H1 (cell line): Measurements from ENCODE around the gene EEIG2. TPM values are rescaled to one million over a fixed set of nuclear protein-coding genes. Genes with fewer than 3 reads are reported as not detected.

Experiments
- CTCF ChIA-PET: fragments of 300-600 bp; sonication (Branson Sonifier 250); formaldehyde crosslinking; loops from one replicate; lab custom pipeline; 2021; ENCODE audit not compliant: partially characterized antibody; lab: Charles Lee
- POLR2A ChIA-PET: fragments of 300-600 bp; sonication (Branson Sonifier 250); formaldehyde crosslinking; loops from one replicate; lab custom pipeline; 2021; ENCODE audit warnings: inconsistent platforms; ENCODE audit not compliant: partially characterized antibody; lab: Charles Lee
- DNase-seq, 2 experiments: peaks; one replicate each; pipeline versions ENCODE4 v3.0.0 to v3.0.0-alpha.2; 2010 to 2022; ENCODE audit warnings: low spot score in 2 of 2, low read depth in 1 of 2, mixed read lengths in 1 of 2
- FAIRE-seq: peaks from 2 replicates; lab custom pipeline; 2011; peaks lifted over from hg19 to GRCh38; lab: Jason Lieb, UNC
- H2AFZ ChIP-seq: 2 replicates; pipeline ENCODE4 v1.8.1; 2012; ENCODE audit warnings: low read length, inconsistent platforms
- H2AK5ac ChIP-seq: 2 replicates; pipeline ENCODE4 v1.6.1; 2013; ENCODE audit warnings: low read depth, low read length
- H2BK120ac ChIP-seq: replicated peaks from 2 replicates; pipeline ENCODE3; 2013; ENCODE audit warnings: low read depth, low read length, inconsistent platforms
- H2BK12ac ChIP-seq: 2 replicates; pipeline ENCODE4 v1.6.1; 2013; ENCODE audit warnings: low read depth, low read length
- H2BK15ac ChIP-seq: 2 replicates; pipeline ENCODE4 v1.6.1; 2013; ENCODE audit warnings: low read length
- H2BK20ac ChIP-seq: 2 replicates; pipeline ENCODE4 v1.6.1; 2013; ENCODE audit warnings: low read length
- H2BK5ac ChIP-seq: 2 replicates; pipeline ENCODE4 v1.6.1; 2013; ENCODE audit warnings: low read depth, low read length
- H3K14ac ChIP-seq: 2 replicates; pipeline ENCODE4 v1.6.1; 2013; ENCODE audit warnings: inconsistent platforms; ENCODE audit not compliant: insufficient read length
- H3K18ac ChIP-seq: 2 replicates; pipeline ENCODE4 v1.6.1; 2013; ENCODE audit warnings: low read length; ENCODE audit errors: extremely low read depth
- H3K23ac ChIP-seq: 2 replicates; pipeline ENCODE4 v1.6.1; 2013; ENCODE audit warnings: inconsistent platforms; ENCODE audit not compliant: insufficient read length
- H3K23me2 ChIP-seq: 2 replicates; pipeline ENCODE4 v1.6.1; 2013; ENCODE audit warnings: low read depth, low read length
- H3K27ac ChIP-seq: 2 replicates; pipeline ENCODE4 v1.6.1; 2011; ENCODE audit warnings: low read depth, low read length, inconsistent platforms
- H3K27me3 ChIP-seq, 4 experiments: replicated peaks in 1 of 4; 1 replicate in 1 of 4; 2 replicates in 3 of 4; pipeline versions ENCODE4 v1.6.1 to v1.8.1; 2011 to 2013; ENCODE audit warnings: low read length in 3 of 4, mild to moderate bottlenecking in 3 of 4, inconsistent platforms in 2 of 4, mixed read lengths in 2 of 4, moderate library complexity in 1 of 4; ENCODE audit not compliant: control insufficient read depth in 3 of 4, insufficient read depth in 3 of 4; ENCODE audit errors: extremely low read depth in 1 of 4
- H3K36me3 ChIP-seq, 4 experiments: 2 replicates each; pipeline versions ENCODE4 v1.6.1 to v1.8.1; 2011 to 2013; ENCODE audit warnings: mild to moderate bottlenecking in 4 of 4, low read length in 3 of 4, moderate library complexity in 2 of 4, control low read depth in 1 of 4, inconsistent platforms in 1 of 4; ENCODE audit not compliant: insufficient read depth in 4 of 4, control insufficient read depth in 2 of 4
- H3K4ac ChIP-seq: replicated peaks from 2 replicates; pipeline ENCODE3; 2013; ENCODE audit warnings: low read length, low read depth, mixed read lengths, inconsistent platforms; ENCODE audit not compliant: insufficient read length
- H3K4me1 ChIP-seq, 4 experiments: replicated peaks in 1 of 4; 1 replicate in 1 of 4; 2 replicates in 3 of 4; pipeline versions ENCODE4 v1.6.1 to v1.8.1; 2011 to 2013; ENCODE audit warnings: low read length in 3 of 4, inconsistent platforms in 2 of 4, mixed read lengths in 1 of 4; ENCODE audit not compliant: insufficient read depth in 4 of 4, control insufficient read depth in 3 of 4
- H3K4me2 ChIP-seq, 2 experiments: 2 replicates each; pipeline versions ENCODE4 v1.6.1 to v1.8.1; 2011 to 2013; ENCODE audit warnings: low read depth in 2 of 2, low read length in 2 of 2, control low read depth in 1 of 2, inconsistent platforms in 1 of 2, mild to moderate bottlenecking in 1 of 2; ENCODE audit not compliant: insufficient read depth in 1 of 2
- H3K4me3 ChIP-seq, 4 experiments: fragments of 200-600, 300-600 bp in 1 of 4; sonication (generic), shearing (Covaris generic), sonication (Bioruptor Twin) in 1 of 4; 2 replicates each; pipeline versions ENCODE4 v1.5.1 to v1.8.1; 2011 to 2016; ENCODE audit warnings: low read length in 4 of 4, low read depth in 3 of 4, control low read depth in 2 of 4, inconsistent platforms in 2 of 4, mild to moderate bottlenecking in 2 of 4, mixed read lengths in 1 of 4, moderate library complexity in 1 of 4; ENCODE audit not compliant: insufficient read depth in 2 of 4; ENCODE audit errors: extremely low read depth in 1 of 4
- H3K56ac ChIP-seq: replicated peaks from 2 replicates; pipeline ENCODE3; 2013; ENCODE audit warnings: low read depth, mild to moderate bottlenecking, mixed read lengths, low read length, inconsistent platforms; ENCODE audit not compliant: insufficient read length
- H3K79me1 ChIP-seq: 2 replicates; pipeline ENCODE4 v1.6.1; 2013; ENCODE audit warnings: low read depth, low read length, control low read depth
- H3K79me2 ChIP-seq, 2 experiments: 2 replicates each; pipeline versions ENCODE4 v1.6.1 to v1.8.1; 2012 to 2013; ENCODE audit warnings: low read length in 2 of 2, mild to moderate bottlenecking in 2 of 2, inconsistent platforms in 1 of 2; ENCODE audit not compliant: insufficient read depth in 2 of 2, control insufficient read depth in 1 of 2
- H3K9ac ChIP-seq, 4 experiments: replicated peaks in 1 of 4; 1 replicate in 1 of 4; 2 replicates in 3 of 4; pipeline versions ENCODE4 v1.6.1 to v1.8.1; 2011 to 2013; ENCODE audit warnings: low read depth in 3 of 4, low read length in 3 of 4, control low read depth in 2 of 4, mild to moderate bottlenecking in 2 of 4, moderate library complexity in 2 of 4, inconsistent platforms in 1 of 4; ENCODE audit errors: extremely low read depth in 1 of 4
- H3K9me3 ChIP-seq, 2 experiments: 2 replicates each; pipeline versions ENCODE4 v1.6.1 to v1.8.1; 2012 to 2013; ENCODE audit warnings: mild to moderate bottlenecking in 2 of 2, moderate library complexity in 2 of 2, control low read depth in 1 of 2, inconsistent platforms in 1 of 2, low read depth in 1 of 2, low read length in 1 of 2, mixed read lengths in 1 of 2; ENCODE audit not compliant: insufficient read depth in 2 of 2
- H4K20me1 ChIP-seq, 2 experiments: replicated peaks in 1 of 2; 2 replicates each; pipeline versions ENCODE3 to v1.8.1; 2011 to 2013; ENCODE audit warnings: inconsistent platforms in 2 of 2, low read length in 2 of 2, mild to moderate bottlenecking in 1 of 2; ENCODE audit not compliant: insufficient read depth in 2 of 2, control insufficient read depth in 1 of 2
- H4K5ac ChIP-seq: 2 replicates; pipeline ENCODE4 v1.6.1; 2013; ENCODE audit warnings: low read length, low read depth, mixed read lengths, inconsistent platforms; ENCODE audit not compliant: insufficient read length
- H4K8ac ChIP-seq: 2 replicates; pipeline ENCODE4 v1.8.0; 2013; ENCODE audit warnings: mild to moderate bottlenecking, moderate library complexity, low read length, inconsistent platforms; ENCODE audit not compliant: insufficient read depth; ENCODE audit errors: extremely low read depth
- H4K91ac ChIP-seq: replicated peaks from 2 replicates; pipeline ENCODE3; 2013; ENCODE audit warnings: low read length, mixed read lengths, inconsistent platforms; ENCODE audit not compliant: insufficient read length
- ATF2 ChIP-seq: IDR thresholded peaks from 2 replicates; pipeline ENCODE4 v1.6.1; 2012; ENCODE audit warnings: low read length, inconsistent platforms
- GTF2F1 ChIP-seq: IDR thresholded peaks from 2 replicates; pipeline ENCODE4 v1.6.1; 2012; ENCODE audit warnings: low read depth, low read length, improper control_type of control experiment, borderline replicate concordance
- HDAC6 ChIP-seq: IDR thresholded peaks from one replicate; pipeline ENCODE4 v1.7.1; 2012; ENCODE audit warnings: low read depth, mild to moderate bottlenecking, inconsistent platforms, low read length, moderate library complexity
- KDM1A ChIP-seq: fragments of 200-600, 300-600 bp; sonication (generic); IDR thresholded peaks from 2 replicates; pipeline ENCODE4 v1.7.1; 2016; ENCODE audit warnings: mild to moderate bottlenecking, low read length, borderline replicate concordance
- PHF8 ChIP-seq: fragments of 200-600 bp; sonication (generic); conservative IDR thresholded peaks from 2 replicates; pipeline ENCODE4 v1.7.1; 2012; ENCODE audit warnings: low read depth, mild to moderate bottlenecking, inconsistent platforms, low read length, moderate library complexity
- POU5F1 ChIP-seq: IDR thresholded peaks from 2 replicates; pipeline ENCODE4 v1.6.1; 2011; ENCODE audit warnings: low read depth, mild to moderate bottlenecking, low read length, moderate library complexity
- RNF2 ChIP-seq: fragments of 200-900, 300-1000 bp; sonication (generic); IDR thresholded peaks from 2 replicates; pipeline ENCODE4 v1.7.1; 2016; ENCODE audit warnings: borderline replicate concordance, low read depth, mild to moderate bottlenecking, antibody characterized with exemption, low read length; ENCODE audit not compliant: poor library complexity, severe bottlenecking; ENCODE audit errors: missing control alignments
- SIRT6 ChIP-seq: IDR thresholded peaks from one replicate; pipeline ENCODE4 v1.7.1; 2012; ENCODE audit warnings: low read length, inconsistent platforms
- TCF12 ChIP-seq: IDR thresholded peaks from 2 replicates; pipeline ENCODE4 v1.6.1; 2011; ENCODE audit warnings: low read depth, mild to moderate bottlenecking, low read length
- TEAD4 ChIP-seq: IDR thresholded peaks from 2 replicates; pipeline ENCODE4 v1.6.1; 2012; ENCODE audit warnings: low read depth, low read length, inconsistent platforms, mixed read lengths
- ZNF274 ChIP-seq: IDR thresholded peaks from 2 replicates; pipeline ENCODE4 v1.7.0; 2012; ENCODE audit warnings: low read length, borderline replicate concordance; ENCODE audit errors: extremely low read depth
- WGBS, 2 experiments: shearing (Covaris generic) in 1 of 2; methylation state at CpG; one replicate each; pipeline versions ENCODE4 v1.1.6 to v1.1.7; 2013 to 2015; ENCODE audit warnings: low lambda C conversion rate in 2 of 2, mixed read lengths in 2 of 2, inconsistent platforms in 1 of 2, low coverage in 1 of 2, missing lambda C conversion rate in 1 of 2; ENCODE audit not compliant: insufficient replicate concordance in 2 of 2, insufficient coverage in 1 of 2, insufficient read length in 1 of 2; ENCODE audit errors: extremely low coverage in 1 of 2, missing lambda C conversion rate in 1 of 2; 5-methylcytosine and 5-hydroxymethylcytosine counted together
- polyA plus RNA-seq, 7 experiments: library from polyadenylated mRNA; depleted of rRNA in 3 of 7; stranded (reverse) in 5 of 7; unstranded in 2 of 7; fragments of >200 nt in 5 of 7; fragments of 200-250 nt in 2 of 7; gene quantifications; 1 replicate in 5 of 7; 2 replicates in 1 of 7; 4 replicates in 1 of 7; pipeline versions ENCODE4 v1.2.1 to v1.2.3, GENCODE V29; 2011 to 2013; ENCODE audit warnings: missing spikeins in 2 of 7, mixed read lengths in 2 of 7
- total RNA-seq: library from RNA; stranded (reverse); fragmentation: NEBNext Ultra II Directional; extraction: Animal tissue kit (Norgen Biotek cat#: 25700); gene quantifications from 2 replicates; pipeline ENCODE4 v1.2.1, GENCODE V29; 2021

EEIG2 gene
- total and polyA plus RNA-seq, 2 of the 8 experiments (the other 6 are each of a cell fraction or from before 2014, with no cell fraction given) = 6.1 to 20.1 TPM

GRCh38 chr1:108561689-108562326 is 1.9 kb downstream of the EEIG2 start:
- Histone ChIP-seq H3K56ac (no peak overlapping the region), H3K14ac (no peak overlapping the region), H4K5ac (no peak overlapping the region), H3K23me2 (peaks cover 7% of the 10 kb centered on the region; the same call in 1 of the 2 replicates), H4K8ac (no peak overlapping the region), H3K9ac (no peak overlapping the region), H2BK15ac (no peak overlapping the region), H4K20me1 (peaks cover 0 to 4% of the 10 kb centered on the region in 2 experiments), H2AK5ac (no peak overlapping the region), H2BK120ac (no peak overlapping the region), H2BK20ac (no peak overlapping the region), H3K4ac (no peak overlapping the region), H3K4me1 (peaks cover 0 to 11% (median 3%) of the 10 kb centered on the region in 4 experiments; a peak in 5 of 7 replicates), H2BK5ac (no peak overlapping the region), H3K4me2 (peak overlapping the region in 1 of 2 experiments; percentile 63; a peak in 2 of 4 replicates), H3K9me3 (no peaks in the 10 kb centered on the region), H3K27ac (no peak overlapping the region), H2AFZ (no peak overlapping the region), H3K27me3 (no peaks in the 10 kb centered on the region), H3K36me3 (no peaks in the 10 kb centered on the region), H4K91ac (no peak overlapping the region), H3K79me2 (peaks cover 0 to 44% of the 10 kb centered on the region in 2 experiments; a peak in 3 of 4 replicates), H3K18ac (no peak overlapping the region), H3K23ac (no peak overlapping the region), H3K4me3 (peak overlapping the region in 1 of 4 experiments; percentile 68; a peak in 2 of 8 replicates), H3K79me1 (no peaks in the 10 kb centered on the region), H2BK12ac (no peak overlapping the region)
- DNase-seq = peak; percentile 51 to 77
- FAIRE-seq = no peak
- 36% methylated on average over 11 of the region's 11 CpGs; no CpG with 5 or more reads in 1 of the 2 experiments for WGBS, 2 experiments
- ChIA-PET POLR2A (no interaction called here), CTCF (interaction anchor here (0.6 to 8.0 kb wide), 30 partner anchors 8 to 345 kb away, joined by 3 to 127 read pairs (median 6); partner anchors contain the start of gene PRPF38B)
- TF ChIP-seq GTF2F1 (no peak), KDM1A (no peak), ATF2 (no peak), PHF8 (no peak), TEAD4 (no peak), SIRT6 (no peak), POU5F1 (no peak), HDAC6 (no peak), RNF2 (no peak), TCF12 (no peak), ZNF274 (no peak)
